Smooth muscle cell (in vitro differentiated cells): ENCODE data around the gene SVOP. TPM values are rescaled to one million over a fixed set of nuclear protein-coding genes. Genes with fewer than 3 reads are reported as not detected.

Experiments
- DNase-seq: peaks from one replicate; lab custom pipeline; 2025; ENCODE audit not compliant: unreplicated experiment; lab: John Stamatoyannopoulos, UW
- H2AFZ ChIP-seq: fragments of 200-600 bp; sonication (generic); 2 replicates; pipeline ENCODE4 v1.6.0; 2016; ENCODE audit warnings: antibody characterized with exemption, low read depth, mild to moderate bottlenecking
- H3F3A ChIP-seq: fragments of 200-600 bp; sonication (generic); 2 replicates; pipeline ENCODE4 v1.6.0; 2017; ENCODE audit warnings: antibody characterized with exemption, low read depth
- H3K27ac ChIP-seq: fragments of 200-600 bp; sonication (generic); 2 replicates; pipeline ENCODE4 v1.5.1; 2016; ENCODE audit warnings: low read depth, mild to moderate bottlenecking
- H3K27me3 ChIP-seq: fragments of 200-600 bp; sonication (generic); 2 replicates; pipeline ENCODE4 v1.6.1; 2016; ENCODE audit warnings: low read depth, mild to moderate bottlenecking
- H3K36me3 ChIP-seq: fragments of 200-600 bp; sonication (generic); 2 replicates; pipeline ENCODE4 v1.5.1; 2016; ENCODE audit warnings: low read depth
- H3K4me1 ChIP-seq: fragments of 200-600 bp; sonication (generic); 2 replicates; pipeline ENCODE4 v1.5.1; 2016; ENCODE audit warnings: low read depth
- H3K4me2 ChIP-seq: fragments of 200-600 bp; sonication (generic); 2 replicates; pipeline ENCODE4 v1.6.0; 2016; ENCODE audit warnings: mild to moderate bottlenecking
- H3K4me3 ChIP-seq: fragments of 200-600 bp; sonication (generic); 2 replicates; pipeline ENCODE4 v1.5.1; 2016; ENCODE audit warnings: mild to moderate bottlenecking
- H3K79me2 ChIP-seq: fragments of 200-600 bp; sonication (generic); 2 replicates; pipeline ENCODE4 v1.6.0; 2016; ENCODE audit warnings: low read depth, mild to moderate bottlenecking
- H3K9ac ChIP-seq: fragments of 200-600 bp; sonication (generic); 2 replicates; pipeline ENCODE4 v1.6.0; 2016; ENCODE audit warnings: low read depth
- H3K9me3 ChIP-seq: fragments of 200-600 bp; sonication (generic); replicated peaks from 2 replicates; pipeline ENCODE4 v1.5.1; 2016; ENCODE audit warnings: low read depth
- H4K20me1 ChIP-seq: fragments of 200-600 bp; sonication (generic); 2 replicates; pipeline ENCODE4 v1.6.0; 2016; ENCODE audit warnings: low read depth
- CTCF ChIP-seq: fragments of 200-600 bp; sonication (generic); IDR thresholded peaks from 2 replicates; pipeline ENCODE4 v1.5.1; 2017; ENCODE audit warnings: borderline replicate concordance, mild to moderate bottlenecking, antibody characterized with exemption; ENCODE audit not compliant: insufficient read depth, poor library complexity, severe bottlenecking
- WGBS: methylation state at CpG from one replicate; pipeline ENCODE4 v1.1.7; 2016; ENCODE audit warnings: low lambda C conversion rate; 5-methylcytosine and 5-hydroxymethylcytosine counted together
- polyA plus RNA-seq: library from polyadenylated mRNA; unstranded; fragments of >200 nt; fragmentation: Nextera tagmentation; extraction: Ambion mirVana; gene quantifications from 2 replicates; pipeline ENCODE4 v1.2.1, GENCODE V29; 2016
- total RNA-seq: library from RNA; depleted of rRNA; stranded (reverse); fragments of >200 nt; gene quantifications from 2 replicates; pipeline ENCODE4 v1.2.3, GENCODE V29; 2014

The SVOP gene
- total and polyA plus RNA-seq, 2 experiments from 2014 or later = not detected

DNA sequence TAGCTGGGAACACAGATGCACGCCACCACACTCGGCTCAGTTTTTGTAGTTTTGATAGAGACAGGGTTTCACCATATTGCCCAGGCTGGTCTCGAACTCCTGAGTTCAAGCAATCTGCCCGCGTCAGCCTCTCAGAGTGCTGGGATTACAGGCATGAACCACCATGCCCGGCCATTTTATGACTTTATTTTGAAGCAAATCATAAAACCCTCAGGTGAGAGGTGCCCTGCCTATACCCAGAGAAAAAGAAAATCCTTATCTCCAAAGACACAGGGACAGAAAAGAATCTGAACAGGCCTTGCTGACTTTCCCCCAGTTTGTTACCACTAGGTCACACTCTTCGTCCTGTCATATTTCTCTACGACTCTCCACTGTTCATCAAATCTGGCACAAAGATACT lies 92.2 kb downstream of the SVOP start:
- Histone ChIP-seq H3K4me1 (no peaks in the 10 kb centered on the region), H3K9me3 (no peaks in the 10 kb centered on the region), H3K36me3 (no peaks in the 10 kb centered on the region), H3K27me3 (no peaks in the 10 kb centered on the region), H3F3A (no peaks in the 10 kb centered on the region), H2AFZ (no peak overlapping the region), H3K79me2 (no peaks in the 10 kb centered on the region), H3K9ac (no peak overlapping the region), H3K4me2 (no peak overlapping the region), H3K27ac (no peak overlapping the region), H3K4me3 (no peak overlapping the region), H4K20me1 (no peaks in the 10 kb centered on the region)
- DNase-seq = no peak
- WGBS = 94% methylated on average over 8 of the region's 8 CpGs
- no peak for TF ChIP-seq CTCF

DNA sequence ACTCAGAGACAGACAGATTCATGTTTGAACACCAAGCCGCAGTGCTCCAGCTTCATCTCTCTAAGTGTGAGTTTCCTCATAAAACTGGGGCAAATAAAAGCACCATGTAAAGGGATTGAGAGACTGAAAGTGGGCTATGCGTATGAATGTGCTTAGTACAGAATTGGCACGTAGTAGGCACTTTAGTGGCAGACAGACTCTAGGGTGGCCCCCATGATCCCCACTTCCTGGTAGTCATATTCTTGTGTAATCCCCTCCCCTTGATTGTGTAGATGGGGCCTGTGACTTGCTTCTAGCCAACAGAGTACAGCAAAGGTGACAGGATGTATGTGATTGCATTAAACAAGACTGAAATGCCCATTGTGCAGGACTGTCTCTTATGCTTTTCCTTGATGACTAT lies 98.0 kb downstream of the SVOP start:
- Histone ChIP-seq H2AFZ (no peak overlapping the region), H3K4me3 (no peak overlapping the region), H4K20me1 (no peaks in the 10 kb centered on the region), H3K9ac (no peak overlapping the region), H3K27ac (no peak overlapping the region), H3K9me3 (no peaks in the 10 kb centered on the region), H3K4me1 (no peaks in the 10 kb centered on the region), H3K4me2 (no peak overlapping the region), H3K79me2 (no peaks in the 10 kb centered on the region), H3K36me3 (no peaks in the 10 kb centered on the region), H3F3A (no peaks in the 10 kb centered on the region), H3K27me3 (no peaks in the 10 kb centered on the region)
- DNase-seq = no peak
- 95% methylated on average over 3 of the region's 3 CpGs for WGBS
- TF ChIP-seq CTCF = no peak

DNA sequence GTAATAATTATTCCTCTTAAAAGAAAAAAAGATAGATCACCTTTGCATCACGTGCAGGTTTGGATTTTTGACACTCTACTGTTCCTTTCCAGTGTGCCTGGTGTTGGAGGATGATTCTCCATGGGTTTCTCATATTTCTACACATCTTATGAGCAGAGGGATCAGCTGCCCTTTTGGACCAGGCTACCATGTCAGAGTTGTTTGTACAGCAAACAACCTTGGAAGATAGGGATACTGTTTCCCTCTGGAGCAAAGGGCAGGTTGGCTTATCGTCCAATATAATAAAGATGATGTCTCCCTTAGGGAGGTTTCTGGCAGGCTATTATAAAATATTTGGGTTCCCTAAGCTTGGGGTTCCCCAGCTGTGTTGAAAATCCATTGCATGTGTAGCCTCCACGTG lies 98.9 kb downstream of the SVOP start:
- no peak overlapping the region for H3K4me3 ChIP-seq
- H4K20me1 ChIP-seq = no peaks in the 10 kb centered on the region
- H3K36me3 ChIP-seq = no peaks in the 10 kb centered on the region
- DNase-seq = no peak
- no peaks in the 10 kb centered on the region for H3K79me2 ChIP-seq
- H3K27me3 ChIP-seq = no peaks in the 10 kb centered on the region
- H3K9me3 ChIP-seq = no peaks in the 10 kb centered on the region
- H3K4me2 ChIP-seq = no peak overlapping the region
- TF ChIP-seq CTCF = no peak
- no peak overlapping the region for H3K27ac ChIP-seq
- WGBS = 66% methylated on average over 3 of the region's 3 CpGs
- no peak overlapping the region for H3K9ac ChIP-seq
- no peaks in the 10 kb centered on the region for H3K4me1 ChIP-seq
- no peaks in the 10 kb centered on the region for H3F3A ChIP-seq
- H2AFZ ChIP-seq = no peak overlapping the region

DNA sequence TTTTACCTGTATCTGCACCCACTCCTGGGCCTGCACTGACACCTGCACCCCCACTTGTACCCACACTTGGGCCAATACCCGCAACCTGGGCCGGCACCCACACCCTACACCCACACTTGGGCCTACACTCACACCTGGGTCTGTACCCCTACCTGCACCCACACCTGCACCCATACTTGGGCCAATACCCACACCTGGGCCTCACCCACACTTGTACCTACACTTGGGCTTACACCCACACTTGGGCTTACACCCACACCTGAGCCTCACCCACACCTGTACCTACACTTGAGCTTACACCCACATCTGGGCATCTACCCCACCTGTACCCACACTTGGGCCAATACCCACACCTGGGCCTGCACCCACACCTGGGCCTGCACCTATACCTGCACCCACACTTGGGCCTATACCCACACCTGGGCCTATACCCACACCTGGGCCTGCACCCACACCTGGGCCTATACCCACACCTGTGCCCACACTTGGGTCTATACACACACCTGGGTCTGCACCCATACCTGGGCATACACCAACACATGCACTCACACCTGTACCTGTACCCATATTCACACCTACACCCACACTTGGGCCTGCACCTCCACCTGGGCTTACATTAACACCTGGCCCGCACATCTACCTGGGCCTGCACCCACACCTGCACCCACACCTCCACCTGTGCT lies 101.8 kb downstream of the SVOP start:
- no peak overlapping the region for H2AFZ ChIP-seq
- DNase-seq = no peak
- no peak overlapping the region for H3K27ac ChIP-seq
- no peaks in the 10 kb centered on the region for H3K4me1 ChIP-seq
- TF ChIP-seq CTCF = no peak
- H3K27me3 ChIP-seq = no peaks in the 10 kb centered on the region
- 89% methylated on average over 3 of the region's 3 CpGs for WGBS
- H3K4me2 ChIP-seq = no peak overlapping the region
- no peaks in the 10 kb centered on the region for H4K20me1 ChIP-seq
- H3K79me2 ChIP-seq = no peaks in the 10 kb centered on the region
- no peak overlapping the region for H3K9ac ChIP-seq
- no peaks in the 10 kb centered on the region for H3F3A ChIP-seq
- H3K36me3 ChIP-seq = no peaks in the 10 kb centered on the region
- no peaks in the 10 kb centered on the region for H3K9me3 ChIP-seq
- no peak overlapping the region for H3K4me3 ChIP-seq
